T-cell (primary cell): Measurements from ENCODE around the gene ARMC7. TPM values are rescaled to one million over a fixed set of nuclear protein-coding genes. Genes with fewer than 3 reads are reported as not detected.

Experiments
- ATAC-seq, 4 experiments: fragments of 200-7000 bp in 3 of 4; fragments of 150-1000 bp in 1 of 4; cut with Tn5 transposase; replicated peaks in 1 of 4; 1 replicate in 3 of 4; 2 replicates in 1 of 4; pipeline ENCODE4 v1.10.0; 2021; ENCODE audit warnings: moderate library complexity in 3 of 4, mild to moderate bottlenecking in 2 of 4, moderate number of reproducible peaks in 1 of 4
- CTCF ChIA-PET, 2 donors: fragments of 300-600 bp; sonication (Branson Sonifier 250); formaldehyde crosslinking; loops; one replicate each; lab custom pipeline; 2022; ENCODE audit warnings: antibody characterized with exemption in 2 of 2; lab: Charles Lee
- POLR2A ChIA-PET, 2 donors: fragments of 300-600 bp; sonication (Branson Sonifier 250); formaldehyde crosslinking; loops; one replicate each; lab custom pipeline; 2022; ENCODE audit warnings: antibody characterized with exemption in 2 of 2; lab: Charles Lee
- DNase-seq, 35 experiments: peaks; one replicate each; pipeline versions ENCODE4 v3.0.0 to v3.0.0-alpha.2; 2013 to 2023
- H3K27ac ChIP-seq: one replicate; pipeline ENCODE4 v1.5.1; 2013; ENCODE audit warnings: low read length
- H3K27me3 ChIP-seq, 2 experiments: replicated peaks in 1 of 2; 1 replicate in 1 of 2; 2 replicates in 1 of 2; pipeline versions ENCODE4 v1.6.1 to v1.7.0; 2013; ENCODE audit warnings: low read length in 1 of 2, mixed read lengths in 1 of 2; ENCODE audit not compliant: control insufficient read depth in 2 of 2, insufficient read depth in 2 of 2; ENCODE audit errors: extremely low read depth in 1 of 2
- H3K36me3 ChIP-seq, 2 donors: 1 replicate in 1 of 2; 2 replicates in 1 of 2; pipeline versions ENCODE4 v1.6.1 to v1.7.0; 2013; ENCODE audit warnings: low read length in 1 of 2; ENCODE audit not compliant: control insufficient read depth in 2 of 2, insufficient read depth in 1 of 2; ENCODE audit errors: extremely low read depth in 1 of 2
- H3K4me1 ChIP-seq, 2 experiments: 1 replicate in 1 of 2; 2 replicates in 1 of 2; pipeline versions ENCODE4 v1.6.1 to v1.7.0; 2013; ENCODE audit warnings: low read length in 2 of 2, mixed read lengths in 1 of 2; ENCODE audit not compliant: insufficient read depth in 2 of 2, control insufficient read depth in 1 of 2; ENCODE audit errors: extremely low read depth in 1 of 2
- H3K4me3 ChIP-seq, 2 donors: 1 replicate in 1 of 2; 2 replicates in 1 of 2; pipeline versions ENCODE4 v1.5.1 to v1.7.0; 2013; ENCODE audit warnings: mild to moderate bottlenecking in 2 of 2, low read length in 1 of 2, moderate library complexity in 1 of 2; ENCODE audit not compliant: control insufficient read depth in 1 of 2; ENCODE audit errors: extremely low read depth in 1 of 2
- H3K9me3 ChIP-seq: 2 replicates; pipeline ENCODE4 v1.7.0; 2013
- H3K27ac Mint-ChIP-seq, 2 donors: one replicate each; pipeline ENCODE4 v1.8.0; 2020 to 2021; ENCODE audit warnings: mild to moderate bottlenecking in 2 of 2, mixed read lengths in 2 of 2
- H3K27me3 Mint-ChIP-seq, 2 donors: one replicate each; pipeline ENCODE4 v1.8.0; 2021 to 2022; ENCODE audit warnings: mixed read lengths in 2 of 2
- H3K36me3 Mint-ChIP-seq: one replicate; pipeline ENCODE4 v1.8.0; 2021; ENCODE audit warnings: mixed read lengths
- H3K4me1 Mint-ChIP-seq, 3 donors: one replicate each; pipeline ENCODE4 v1.8.0; 2020 to 2022; ENCODE audit warnings: mixed read lengths in 3 of 3, mild to moderate bottlenecking in 1 of 3
- H3K4me3 Mint-ChIP-seq, 3 donors: one replicate each; pipeline ENCODE4 v1.8.0; 2020 to 2022; ENCODE audit warnings: mild to moderate bottlenecking in 3 of 3, mixed read lengths in 3 of 3, moderate library complexity in 3 of 3
- H3K9me3 Mint-ChIP-seq, 3 donors: one replicate each; pipeline ENCODE4 v1.8.0; 2020 to 2022; ENCODE audit warnings: mixed read lengths in 3 of 3
- WGBS: methylation state at CpG from one replicate; pipeline ENCODE4 v1.1.5; 2013; ENCODE audit warnings: missing lambda C conversion rate; ENCODE audit not compliant: insufficient coverage; 5-methylcytosine and 5-hydroxymethylcytosine counted together
- total RNA-seq, 35 experiments: library from RNA in 6 of 35; stranded (reverse) in 6 of 35; fragments of 120-200 nt in 1 of 35; gene quantifications; one replicate each; pipeline versions ENCODE4 v1.2.1 to v1.2.4 and lab custom pipeline; 2013 to 2026

ARMC7 gene
- total RNA-seq, 5 donors from 2014 or later (not counting 1 experiment from before 2014, with no cell fraction given), result 8.9 to 23.9 (median 18.8) TPM

DNA sequence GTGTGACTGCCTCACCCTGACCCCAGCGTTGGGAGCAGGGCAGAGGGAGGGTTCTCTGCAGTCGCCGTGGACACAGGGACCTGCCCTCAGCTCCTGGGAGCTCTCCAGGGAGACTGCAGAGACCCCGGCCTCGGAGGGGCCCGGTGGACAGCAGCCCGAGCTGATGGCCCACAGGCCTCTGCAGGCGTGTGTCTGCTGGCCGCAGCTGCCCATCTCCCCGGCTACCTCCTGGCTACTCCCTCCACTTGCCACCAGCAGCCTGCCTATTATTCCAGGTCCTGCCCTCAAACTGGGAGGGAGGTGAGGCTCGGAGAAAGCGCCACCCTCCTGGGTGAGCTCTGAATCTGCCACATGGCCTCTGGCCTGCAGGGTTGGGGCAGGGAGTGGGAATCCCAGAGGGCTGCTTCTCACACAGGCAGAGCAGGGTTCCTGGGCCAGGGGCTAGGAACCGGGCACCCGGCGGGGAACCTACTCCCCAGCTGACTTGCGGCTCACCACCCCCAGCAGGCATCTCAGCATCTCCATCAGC is 14.8 kb upstream of the ARMC7 start:
- Histone ChIP-seq H3K4me3 (no peak overlapping the region), H3K27me3 (no peaks in the 10 kb centered on the region), H3K9me3 (no peaks in the 10 kb centered on the region), H3K36me3 (no peaks in the 10 kb centered on the region), H3K4me1 (peaks cover 0 to 11% of the 10 kb centered on the region in 2 experiments), H3K27ac (no peak overlapping the region)
- H3K9me3 Mint-ChIP-seq, result no peaks in the 10 kb centered on the region
- CTCF ChIA-PET, result no interaction called here
- WGBS, result 95% methylated on average over 12 of the region's 16 CpGs
- no peak overlapping the region for H3K4me3 Mint-ChIP-seq
- no peaks in the 10 kb centered on the region for H3K27me3 Mint-ChIP-seq
- H3K36me3 Mint-ChIP-seq, result peaks cover 9% of the 10 kb centered on the region
- H3K27ac Mint-ChIP-seq, result no peak overlapping the region
- POLR2A ChIA-PET, result no interaction called here
- peaks cover 18 to 30% (median 20%) of the 10 kb centered on the region in 3 donors for H3K4me1 Mint-ChIP-seq
- ATAC-seq (no peak), DNase-seq (no peak)

GRCh38 chr17:75096082-75096625 is 13.6 kb upstream of the ARMC7 start:
- peaks cover 0 to 3% of the 10 kb centered on the region in 2 experiments for H3K4me1 ChIP-seq
- Mint-ChIP-seq H3K36me3 (peaks cover 9% of the 10 kb centered on the region), H3K9me3 (no peaks in the 10 kb centered on the region), H3K27ac (no peak overlapping the region), H3K4me3 (no peak overlapping the region), H3K27me3 (no peaks in the 10 kb centered on the region), H3K4me1 (peaks cover 9 to 17% (median 10%) of the 10 kb centered on the region in 3 donors)
- CTCF ChIA-PET, result no interaction called here
- DNase-seq, result peak in 1 of 35 experiments; percentile 32
- H3K36me3 ChIP-seq, result peaks cover 0 to 4% of the 10 kb centered on the region in 2 donors
- H3K27me3 ChIP-seq, result no peaks in the 10 kb centered on the region
- H3K27ac ChIP-seq, result no peak overlapping the region
- H3K4me3 ChIP-seq, result no peak overlapping the region
- POLR2A ChIA-PET, result no interaction called here
- 81% methylated on average over 4 of the region's 14 CpGs for WGBS
- no peaks in the 10 kb centered on the region for H3K9me3 ChIP-seq
- ATAC-seq, result no peak

DNA sequence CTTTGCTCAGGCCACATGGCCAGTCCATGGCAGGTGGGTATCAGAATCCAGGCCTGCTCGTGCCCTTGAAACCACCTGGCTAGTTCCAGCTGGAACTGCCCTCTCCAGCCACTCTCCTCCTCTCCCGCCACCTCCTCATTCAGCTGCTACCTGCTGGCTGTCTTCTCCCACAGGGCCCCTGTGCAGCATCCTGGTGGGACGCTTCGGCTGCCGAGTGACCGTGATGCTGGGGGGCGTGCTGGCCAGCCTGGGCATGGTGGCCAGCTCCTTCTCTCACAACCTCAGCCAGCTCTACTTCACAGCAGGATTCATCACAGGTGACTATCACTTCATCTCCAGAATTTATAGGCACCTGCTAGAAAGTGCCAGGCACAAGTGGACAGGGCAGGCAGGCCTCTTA is 11.9 kb upstream of the ARMC7 start:
- Histone ChIP-seq H3K36me3 (peaks cover 0 to 4% of the 10 kb centered on the region in 2 donors), H3K4me3 (no peak overlapping the region), H3K4me1 (no peaks in the 10 kb centered on the region), H3K9me3 (no peaks in the 10 kb centered on the region), H3K27me3 (no peaks in the 10 kb centered on the region), H3K27ac (no peak overlapping the region)
- Mint-ChIP-seq H3K4me3 (no peak overlapping the region), H3K4me1 (peaks cover 0 to 3% (median under 1%) of the 10 kb centered on the region in 3 donors), H3K27ac (no peak overlapping the region), H3K9me3 (no peaks in the 10 kb centered on the region), H3K36me3 (peaks cover 9% of the 10 kb centered on the region), H3K27me3 (no peaks in the 10 kb centered on the region)
- 84% methylated on average over 7 of the region's 7 CpGs for WGBS
- ChIA-PET POLR2A (no interaction called here), CTCF (no interaction called here)
- DNase-seq, result no peak
- ATAC-seq, result no peak

- no peaks in the 10 kb centered on the region for H3K9me3 ChIP-seq
- H3K27me3 Mint-ChIP-seq, result no peaks in the 10 kb centered on the region
- no peak overlapping the region for H3K27ac Mint-ChIP-seq
- DNase-seq, result no peak
- H3K4me3 Mint-ChIP-seq, result no peak overlapping the region
- 95% methylated on average over 5 of the region's 7 CpGs for WGBS
- peaks cover 0 to 3% (median 0%) of the 10 kb centered on the region in 3 donors for H3K4me1 Mint-ChIP-seq
- H3K4me3 ChIP-seq, result no peak overlapping the region
- no peaks in the 10 kb centered on the region for H3K4me1 ChIP-seq
- no peak overlapping the region for H3K27ac ChIP-seq
- ATAC-seq, result no peak
- no peaks in the 10 kb centered on the region for H3K27me3 ChIP-seq
- peaks cover 9% of the 10 kb centered on the region for H3K36me3 Mint-ChIP-seq
- POLR2A ChIA-PET, result no interaction called here
- H3K36me3 ChIP-seq, result peaks cover 0 to 4% of the 10 kb centered on the region in 2 donors
- H3K9me3 Mint-ChIP-seq, result no peaks in the 10 kb centered on the region
- CTCF ChIA-PET, result no interaction called here
These were observed 10.9 kb upstream of the ARMC7 start for GRCh38 chr17:75098861-75099260.

- 94% methylated on average over 31 of the region's 31 CpGs for WGBS
These were observed 9.7 kb upstream of the ARMC7 start for GRCh38 chr17:75099881-75100595.

DNA sequence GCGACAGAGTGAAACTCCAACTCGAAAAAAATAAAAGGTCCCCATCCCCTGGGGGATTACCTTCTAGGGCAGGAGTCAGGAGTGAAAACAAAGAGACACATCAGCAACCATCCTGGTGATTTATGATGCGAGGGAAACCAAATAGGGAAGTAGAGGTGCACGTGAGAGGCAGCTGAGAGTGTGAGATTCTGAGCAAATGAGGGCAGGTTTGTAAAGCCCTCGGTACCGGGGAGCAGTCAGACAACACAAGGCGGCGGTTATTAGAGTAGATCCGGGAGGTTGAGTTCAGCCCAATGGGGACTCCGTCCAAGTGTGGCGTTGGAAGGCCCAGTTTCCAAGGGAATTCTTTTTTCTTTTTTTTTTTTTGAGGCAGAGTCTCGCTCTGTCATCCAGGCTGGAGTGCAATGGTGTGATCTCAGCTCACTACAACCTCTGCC is 7.4 kb upstream of the ARMC7 start:
- Histone ChIP-seq H3K36me3 (peaks cover 0 to 4% of the 10 kb centered on the region in 2 donors), H3K27me3 (no peaks in the 10 kb centered on the region), H3K4me3 (no peak overlapping the region), H3K9me3 (no peaks in the 10 kb centered on the region), H3K27ac (no peak overlapping the region), H3K4me1 (no peaks in the 10 kb centered on the region)
- Mint-ChIP-seq H3K27ac (peak overlapping the region; percentile 1 to 64), H3K36me3 (peaks cover 10% of the 10 kb centered on the region), H3K27me3 (no peaks in the 10 kb centered on the region), H3K9me3 (no peaks in the 10 kb centered on the region), H3K4me1 (peaks cover 0 to 3% (median 0%) of the 10 kb centered on the region in 3 donors), H3K4me3 (no peak overlapping the region)
- ChIA-PET POLR2A (no interaction called here), CTCF (interaction anchor here in 1 of 2 donors (0.6 kb wide), 1 partner anchor 11 kb away, joined by 3 read pairs; no protein-coding TSS in a partner anchor)
- 58% methylated on average over 9 of the region's 12 CpGs for WGBS
- ATAC-seq (no peak), DNase-seq (peak in 1 of 35 experiments; percentile 11)

More at GRCh38 chr17:75099881-75100595, 9.7 kb upstream of the ARMC7 start:
- Mint-ChIP-seq H3K9me3 (no peaks in the 10 kb centered on the region), H3K4me3 (no peak overlapping the region), H3K4me1 (peaks cover 0 to 3% (median 0%) of the 10 kb centered on the region in 3 donors), H3K27me3 (no peaks in the 10 kb centered on the region), H3K27ac (no peak overlapping the region), H3K36me3 (peaks cover 9% of the 10 kb centered on the region)
- Histone ChIP-seq H3K27me3 (no peaks in the 10 kb centered on the region), H3K27ac (no peak overlapping the region), H3K4me3 (no peak overlapping the region), H3K36me3 (peaks cover 0 to 4% of the 10 kb centered on the region in 2 donors), H3K4me1 (no peaks in the 10 kb centered on the region), H3K9me3 (no peaks in the 10 kb centered on the region)
- ATAC-seq (no peak), DNase-seq (no peak)
- ChIA-PET CTCF (no interaction called here), POLR2A (no interaction called here)
